ENCODE measurements around the gene TLK1. TPM values are rescaled to one million over a fixed set of nuclear protein-coding genes. Genes with fewer than 3 reads are reported as not detected.

Gene TLK1
- total RNA-seq, 1 donor from 2014 or later, result 50.2 TPM

DNA sequence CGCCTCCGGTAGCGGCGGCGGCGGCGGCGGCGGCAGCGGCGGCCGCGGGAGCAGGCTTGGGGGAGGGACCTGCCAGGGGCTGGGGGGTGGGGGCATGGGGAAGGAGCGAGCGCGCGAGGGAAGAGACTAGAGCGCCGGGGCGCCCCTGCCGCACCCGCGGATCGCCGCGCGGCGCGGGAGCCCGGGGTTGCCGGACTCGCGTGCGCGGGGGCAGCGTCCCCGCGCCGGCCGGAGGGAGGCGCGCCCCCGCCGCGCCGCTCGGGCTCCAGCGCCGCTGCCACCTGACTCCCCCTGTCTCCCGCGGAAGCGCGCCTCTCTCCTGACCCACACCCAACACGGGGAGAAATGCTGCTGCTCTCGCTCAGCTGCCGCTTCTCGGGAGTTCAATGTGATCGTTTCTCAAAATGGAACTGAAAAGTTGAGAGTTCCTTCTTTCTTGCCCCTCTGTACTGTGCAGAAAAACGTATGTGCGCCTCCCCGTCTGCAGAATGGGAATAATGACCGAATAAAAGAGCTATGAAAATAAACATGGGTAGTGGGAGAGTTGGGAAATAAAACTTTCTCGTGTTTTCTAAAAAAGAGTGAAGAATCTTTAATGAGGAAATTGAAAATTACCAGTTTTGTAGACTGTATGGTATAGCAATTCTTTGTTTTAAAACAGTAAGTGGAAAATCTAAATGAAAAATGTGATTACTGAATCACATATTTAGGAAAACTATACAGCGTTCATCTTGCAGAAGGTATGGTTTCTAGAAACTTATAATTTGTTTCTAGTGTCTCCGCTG is 455 bp upstream of the TLK1 start:
- peak overlapping the region; percentile 87 for H3K4me2 ChIP-seq (ENCODE audit: low read length)
- peak overlapping the region; percentile 72 for H3K4me3 ChIP-seq (ENCODE audit: insufficient read depth, low read depth, low read length)
- Mint-ChIP-seq H3K4me1 (ENCODE audit: low read depth, unreplicated experiment) (peaks cover 15% of the 10 kb centered on the region), H3K9me3 (ENCODE audit: unreplicated experiment) (no peaks in the 10 kb centered on the region), H3K4me3 (ENCODE audit: unreplicated experiment) (peak overlapping the region; percentile 88), H3K36me3 (ENCODE audit: low read depth, unreplicated experiment) (no peaks in the 10 kb centered on the region), H3K27ac (ENCODE audit: unreplicated experiment) (peak overlapping the region; percentile 84), H3K27me3 (ENCODE audit: low read depth, unreplicated experiment) (no peaks in the 10 kb centered on the region)
- H3K9me3 ChIP-seq (ENCODE audit: insufficient read depth, low read depth, low read length), result no peaks in the 10 kb centered on the region
- no peaks in the 10 kb centered on the region for H3K36me3 ChIP-seq (ENCODE audit: insufficient read depth, low read length)
- peak overlapping the region; percentile 82 for H3K27ac ChIP-seq (ENCODE audit: low read depth, low read length)
- peak; percentile 59 for DNase-seq (ENCODE audit: low read depth)
- no peaks in the 10 kb centered on the region for H3K4me1 ChIP-seq (ENCODE audit: insufficient read depth, low read length)
- peaks cover 38% of the 10 kb centered on the region for H3K79me2 ChIP-seq (ENCODE audit: insufficient read depth, low read length)
- peak overlapping the region; percentile 79 for H2AFZ ChIP-seq (ENCODE audit: low read depth, low read length)
- peak overlapping the region; percentile 97 for H3K9ac ChIP-seq (ENCODE audit: low read length)
- no peaks in the 10 kb centered on the region for H3K27me3 ChIP-seq (ENCODE audit: insufficient read depth, low read length)
- TF ChIP-seq, protein P1, sequence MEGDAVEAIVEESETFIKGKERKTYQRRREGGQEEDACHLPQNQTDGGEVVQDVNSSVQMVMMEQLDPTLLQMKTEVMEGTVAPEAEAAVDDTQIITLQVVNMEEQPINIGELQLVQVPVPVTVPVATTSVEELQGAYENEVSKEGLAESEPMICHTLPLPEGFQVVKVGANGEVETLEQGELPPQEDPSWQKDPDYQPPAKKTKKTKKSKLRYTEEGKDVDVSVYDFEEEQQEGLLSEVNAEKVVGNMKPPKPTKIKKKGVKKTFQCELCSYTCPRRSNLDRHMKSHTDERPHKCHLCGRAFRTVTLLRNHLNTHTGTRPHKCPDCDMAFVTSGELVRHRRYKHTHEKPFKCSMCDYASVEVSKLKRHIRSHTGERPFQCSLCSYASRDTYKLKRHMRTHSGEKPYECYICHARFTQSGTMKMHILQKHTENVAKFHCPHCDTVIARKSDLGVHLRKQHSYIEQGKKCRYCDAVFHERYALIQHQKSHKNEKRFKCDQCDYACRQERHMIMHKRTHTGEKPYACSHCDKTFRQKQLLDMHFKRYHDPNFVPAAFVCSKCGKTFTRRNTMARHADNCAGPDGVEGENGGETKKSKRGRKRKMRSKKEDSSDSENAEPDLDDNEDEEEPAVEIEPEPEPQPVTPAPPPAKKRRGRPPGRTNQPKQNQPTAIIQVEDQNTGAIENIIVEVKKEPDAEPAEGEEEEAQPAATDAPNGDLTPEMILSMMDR (IDR thresholded peaks at IDR 0.05; ENCODE audit: insufficient read depth, low read depth, low read length), result no peak
- no peak for TF ChIP-seq EZH2 (IDR thresholded peaks at IDR 0.05; ENCODE audit: insufficient read depth, low read length)
- FAIRE-seq, result no peak
- peaks cover 34% of the 10 kb centered on the region for H4K20me1 ChIP-seq (ENCODE audit: insufficient read depth, low read length)

DNA sequence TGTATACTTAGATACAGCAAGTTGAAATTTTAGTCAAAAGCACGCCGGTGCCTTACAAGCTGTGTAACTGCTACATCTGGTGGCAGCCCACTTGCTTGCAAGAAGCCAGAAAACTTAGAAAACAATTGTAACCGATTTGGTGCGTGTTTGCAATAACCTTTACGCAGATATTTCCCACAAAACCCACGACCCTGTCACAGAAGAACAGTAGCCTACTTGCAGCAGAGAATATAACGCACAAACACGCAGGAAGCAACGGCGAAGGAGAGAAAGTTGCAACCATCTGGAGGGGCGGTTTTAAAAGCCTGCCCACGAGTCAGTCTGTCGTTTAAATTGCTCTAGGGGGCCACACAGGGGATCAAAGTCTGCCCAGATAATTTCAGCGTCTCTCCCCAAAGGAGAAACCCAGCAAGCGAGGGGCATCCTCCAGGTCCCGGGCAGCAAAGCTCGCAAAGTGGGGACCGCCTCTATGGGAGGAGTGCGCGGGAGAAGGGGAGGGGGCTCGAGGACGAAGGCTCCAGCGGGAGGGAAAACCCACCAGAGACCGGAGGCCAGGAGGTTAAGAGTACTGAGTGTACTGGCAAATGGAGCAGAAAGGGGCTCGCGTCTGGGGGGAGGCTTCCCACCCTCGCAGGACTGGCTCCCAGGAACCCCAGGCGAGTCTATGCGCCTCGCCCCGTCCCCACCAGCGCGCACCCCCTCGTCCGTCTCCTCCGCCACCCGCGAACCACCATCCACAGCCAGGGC is 1.1 kb downstream of the TLK1 start:
- Histone ChIP-seq H3K79me2 (ENCODE audit: insufficient read depth, low read length) (peaks cover 54% of the 10 kb centered on the region), H2AFZ (ENCODE audit: low read depth, low read length) (peak overlapping the region; percentile 66), H3K4me1 (ENCODE audit: insufficient read depth, low read length) (no peaks in the 10 kb centered on the region), H3K9me3 (ENCODE audit: insufficient read depth, low read depth, low read length) (no peaks in the 10 kb centered on the region), H4K20me1 (ENCODE audit: insufficient read depth, low read length) (peaks cover 48% of the 10 kb centered on the region), H3K27me3 (ENCODE audit: insufficient read depth, low read length) (no peaks in the 10 kb centered on the region), H3K4me3 (ENCODE audit: insufficient read depth, low read depth, low read length) (peak overlapping the region; percentile 79), H3K9ac (ENCODE audit: low read length) (peak overlapping the region; percentile 97), H3K36me3 (ENCODE audit: insufficient read depth, low read length) (no peaks in the 10 kb centered on the region), H3K27ac (ENCODE audit: low read depth, low read length) (peak overlapping the region; percentile 82), H3K4me2 (ENCODE audit: low read length) (peak overlapping the region; percentile 92)
- Mint-ChIP-seq H3K27me3 (ENCODE audit: low read depth, unreplicated experiment) (no peaks in the 10 kb centered on the region), H3K9me3 (ENCODE audit: unreplicated experiment) (no peaks in the 10 kb centered on the region), H3K27ac (ENCODE audit: unreplicated experiment) (peak overlapping the region; percentile 94), H3K4me3 (ENCODE audit: unreplicated experiment) (peak overlapping the region; percentile 99), H3K4me1 (ENCODE audit: low read depth, unreplicated experiment) (peaks cover 19% of the 10 kb centered on the region), H3K36me3 (ENCODE audit: low read depth, unreplicated experiment) (no peaks in the 10 kb centered on the region)
- TF ChIP-seq, protein P1 (IDR thresholded peaks at IDR 0.05; ENCODE audit: insufficient read depth, low read depth, low read length), result peak; percentile 51
- TF ChIP-seq EZH2 (IDR thresholded peaks at IDR 0.05; ENCODE audit: insufficient read depth, low read length), result no peak
- FAIRE-seq, result peak; percentile 52
- DNase-seq (ENCODE audit: low read depth), result peak; percentile 56

All from astrocyte (in vitro differentiated cells and primary cell).